Fibroblast of lung (primary cell): Measurements from ENCODE around the gene LPP.

ENCODE experiments used
- CTCF ChIP-seq, 2 donors: IDR thresholded peaks in 1 of 2; conservative IDR thresholded peaks in 1 of 2; 1 replicate in 1 of 2; 2 replicates in 1 of 2; pipeline ENCODE4 v1.5.1; 2011 to 2012; ENCODE audit warnings: low read length in 2 of 2, control low read depth in 1 of 2, inconsistent platforms in 1 of 2, low read depth in 1 of 2, mild to moderate bottlenecking in 1 of 2
- EZH2 ChIP-seq: IDR thresholded peaks from 2 replicates; pipeline ENCODE4 v1.5.1; 2012; ENCODE audit warnings: low read length, control low read depth, mild to moderate bottlenecking; ENCODE audit errors: missing control alignments

- TF ChIP-seq CTCF (conservative IDR thresholded peaks at IDR 0.05 in 1 of 2, IDR thresholded peaks at IDR 0.05 in 1 of 2; ENCODE audit: low read depth in 1 of 2, low read length in 2 of 2): no peak
- TF ChIP-seq EZH2: no peak
Observed at GRCh38 chr3:188749830-188750229, 595.9 kb downstream of the LPP start.
